ENCODE results near the gene CABP2. TPM values are rescaled to one million over a fixed set of nuclear protein-coding genes. Genes with fewer than 3 reads are reported as not detected.

The CABP2 gene
- total RNA-seq, 1 donor from 2014 or later: not detected

- Mint-ChIP-seq H3K9me3 (ENCODE audit: unreplicated experiment) (no peaks in the 10 kb centered on the region), H3K36me3 (ENCODE audit: unreplicated experiment) (peaks cover 7% of the 10 kb centered on the region), H3K27me3 (ENCODE audit: unreplicated experiment) (no peaks in the 10 kb centered on the region), H3K4me1 (ENCODE audit: unreplicated experiment) (no peaks in the 10 kb centered on the region), H3K27ac (ENCODE audit: unreplicated experiment) (no peak overlapping the region), H3K4me3 (ENCODE audit: unreplicated experiment) (no peak overlapping the region)
- no peak for TF ChIP-seq CTCF (IDR thresholded peaks at IDR 0.05)
- no peak for DNase-seq (ENCODE audit: extremely low spot score, unreplicated experiment)
Observed at GRCh38 chr11:67497656-67498291, 25.5 kb downstream of the CABP2 start.

- peaks cover 5% of the 10 kb centered on the region for H3K36me3 Mint-ChIP-seq (ENCODE audit: unreplicated experiment)
- no peak for TF ChIP-seq CTCF (IDR thresholded peaks at IDR 0.05)
- H3K4me1 Mint-ChIP-seq (ENCODE audit: unreplicated experiment): no peaks in the 10 kb centered on the region
- no peaks in the 10 kb centered on the region for H3K27me3 Mint-ChIP-seq (ENCODE audit: unreplicated experiment)
- DNase-seq (ENCODE audit: extremely low spot score, unreplicated experiment): no peak
- H3K4me3 Mint-ChIP-seq (ENCODE audit: unreplicated experiment): no peak overlapping the region
- H3K9me3 Mint-ChIP-seq (ENCODE audit: unreplicated experiment): no peaks in the 10 kb centered on the region
- H3K27ac Mint-ChIP-seq (ENCODE audit: unreplicated experiment): no peak overlapping the region
Observed at GRCh38 chr11:67496113-67496512, 27.1 kb downstream of the CABP2 start.

GRCh38 chr11:67495234-67496005, 27.8 kb downstream of the CABP2 start:
- DNase-seq (ENCODE audit: extremely low spot score, unreplicated experiment): no peak
- no peaks in the 10 kb centered on the region for H3K27me3 Mint-ChIP-seq (ENCODE audit: unreplicated experiment)
- no peaks in the 10 kb centered on the region for H3K4me1 Mint-ChIP-seq (ENCODE audit: unreplicated experiment)
- no peak for TF ChIP-seq CTCF (IDR thresholded peaks at IDR 0.05)
- no peak overlapping the region for H3K27ac Mint-ChIP-seq (ENCODE audit: unreplicated experiment)
- H3K36me3 Mint-ChIP-seq (ENCODE audit: unreplicated experiment): peaks cover 7% of the 10 kb centered on the region
- H3K9me3 Mint-ChIP-seq (ENCODE audit: unreplicated experiment): no peaks in the 10 kb centered on the region
- no peak overlapping the region for H3K4me3 Mint-ChIP-seq (ENCODE audit: unreplicated experiment)

GRCh38 chr11:67494371-67495233, 28.6 kb downstream of the CABP2 start:
- no peak overlapping the region for H3K27ac Mint-ChIP-seq (ENCODE audit: unreplicated experiment)
- H3K4me3 Mint-ChIP-seq (ENCODE audit: unreplicated experiment): no peak overlapping the region
- no peak for DNase-seq (ENCODE audit: extremely low spot score, unreplicated experiment)

More at GRCh38 chr11:67494371-67495233, 28.6 kb downstream of the CABP2 start:
- no peaks in the 10 kb centered on the region for H3K9me3 Mint-ChIP-seq (ENCODE audit: unreplicated experiment)
- no peaks in the 10 kb centered on the region for H3K4me1 Mint-ChIP-seq (ENCODE audit: unreplicated experiment)
- peaks cover 14% of the 10 kb centered on the region for H3K36me3 Mint-ChIP-seq (ENCODE audit: unreplicated experiment)
- no peak for TF ChIP-seq CTCF (IDR thresholded peaks at IDR 0.05)
- H3K27me3 Mint-ChIP-seq (ENCODE audit: unreplicated experiment): no peaks in the 10 kb centered on the region
